Epithelial cell of umbilical artery (primary cell): ENCODE data around the gene ATG5. TPM values are rescaled to one million over a fixed set of nuclear protein-coding genes. Genes with fewer than 3 reads are reported as not detected.

Source experiments
- total RNA-seq: library from RNA; depleted of rRNA; stranded (reverse); fragments of >200 nt; gene quantifications from 2 replicates; pipeline ENCODE4 v1.2.3, GENCODE V29; 2014

The ATG5 gene
- 62.6 and 66.6 TPM in 2 replicates for total RNA-seq

GRCh38 chr6:106325336-106326178 is at the start of gene ATG5:
TSS of gene ATG5 (minus strand) at chr6:106325760. CDS start at chr6:106316208, 9,552 bp downstream.

GRCh38 chr6:106360410-106360988 is 34.9 kb upstream of the ATG5 start, which contains the start of gene CRYBG1:
TSS of gene CRYBG1 (plus strand) at chr6:106360717. CDS start at chr6:106360909, 192 bp downstream.

Other genes with a start within 250 kb of the ATG5 start
- gene PRDM1, start 239.4 kb downstream of the ATG5 start, total RNA-seq: 0.30 and 1.3 TPM in 2 replicates
- 31.8 and 67.9 TPM in 2 replicates for gene CRYBG1, start 35.0 kb upstream of the ATG5 start, total RNA-seq